ENCODE measurements around the gene KDM8. TPM values are rescaled to one million over a fixed set of nuclear protein-coding genes. Genes with fewer than 3 reads are reported as not detected.

KDM8 gene
- total RNA-seq, 4 donors from 2014 or later: 2.0 to 4.6 (median 2.6) TPM

DNA sequence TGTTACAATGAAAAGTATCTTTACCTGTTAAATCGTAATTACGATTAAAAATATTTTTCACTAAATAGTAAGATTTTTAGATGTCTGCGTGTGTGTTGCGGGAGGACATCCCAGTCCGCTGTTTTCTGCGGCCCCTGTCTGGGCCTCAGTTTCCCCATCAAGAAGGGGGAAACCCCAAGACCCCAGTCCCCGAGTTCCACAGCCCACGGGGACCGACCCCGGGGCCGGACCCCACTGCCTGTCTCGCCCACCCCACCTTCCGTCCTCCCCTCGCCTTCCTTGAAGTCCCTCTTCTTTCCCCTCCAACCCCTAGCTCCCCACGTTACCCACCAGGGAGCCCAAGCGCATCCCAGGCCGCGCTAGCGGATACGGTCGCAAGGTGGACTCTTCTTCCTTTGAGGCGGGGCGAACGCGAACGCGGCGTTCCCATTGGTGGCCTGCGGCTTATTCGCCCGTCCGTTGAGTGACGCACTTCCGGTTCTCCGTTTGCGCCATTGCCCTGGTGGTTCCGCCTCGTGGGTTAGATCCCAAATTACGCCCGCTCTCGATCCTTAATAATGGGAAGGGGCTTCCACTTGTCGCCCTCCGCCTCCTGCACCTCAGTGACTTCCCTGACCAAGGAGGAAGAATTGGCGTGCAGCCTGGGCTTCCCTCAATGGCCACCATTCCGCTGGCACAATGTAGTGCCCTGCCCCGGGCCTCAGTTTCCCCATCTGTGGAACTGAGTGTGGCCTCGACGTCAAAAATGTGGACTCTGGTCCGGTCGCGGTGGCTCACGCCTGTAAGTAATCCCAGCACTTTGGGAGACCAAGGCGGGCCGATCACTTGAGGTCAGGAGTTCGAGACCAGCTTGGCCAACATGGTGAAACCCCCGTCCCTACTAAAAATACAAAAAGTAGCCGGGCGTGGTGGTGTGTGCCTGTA lies 65.3 kb downstream of the KDM8 start, which contains the start of gene NSMCE1:
NSMCE1 (minus strand) TSS at position 397 of the 924 bp plus-strand sequence. CDS start 11,202 bp downstream, outside the sequence.
- ATAC-seq (ENCODE audit: low FRiP score) (peak; percentile 85), DNase-seq (ENCODE audit: low spot score) (peak; percentile 98)
- TF ChIP-seq, protein P1, sequence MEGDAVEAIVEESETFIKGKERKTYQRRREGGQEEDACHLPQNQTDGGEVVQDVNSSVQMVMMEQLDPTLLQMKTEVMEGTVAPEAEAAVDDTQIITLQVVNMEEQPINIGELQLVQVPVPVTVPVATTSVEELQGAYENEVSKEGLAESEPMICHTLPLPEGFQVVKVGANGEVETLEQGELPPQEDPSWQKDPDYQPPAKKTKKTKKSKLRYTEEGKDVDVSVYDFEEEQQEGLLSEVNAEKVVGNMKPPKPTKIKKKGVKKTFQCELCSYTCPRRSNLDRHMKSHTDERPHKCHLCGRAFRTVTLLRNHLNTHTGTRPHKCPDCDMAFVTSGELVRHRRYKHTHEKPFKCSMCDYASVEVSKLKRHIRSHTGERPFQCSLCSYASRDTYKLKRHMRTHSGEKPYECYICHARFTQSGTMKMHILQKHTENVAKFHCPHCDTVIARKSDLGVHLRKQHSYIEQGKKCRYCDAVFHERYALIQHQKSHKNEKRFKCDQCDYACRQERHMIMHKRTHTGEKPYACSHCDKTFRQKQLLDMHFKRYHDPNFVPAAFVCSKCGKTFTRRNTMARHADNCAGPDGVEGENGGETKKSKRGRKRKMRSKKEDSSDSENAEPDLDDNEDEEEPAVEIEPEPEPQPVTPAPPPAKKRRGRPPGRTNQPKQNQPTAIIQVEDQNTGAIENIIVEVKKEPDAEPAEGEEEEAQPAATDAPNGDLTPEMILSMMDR (IDR thresholded peaks at IDR 0.05): no peak

DNA sequence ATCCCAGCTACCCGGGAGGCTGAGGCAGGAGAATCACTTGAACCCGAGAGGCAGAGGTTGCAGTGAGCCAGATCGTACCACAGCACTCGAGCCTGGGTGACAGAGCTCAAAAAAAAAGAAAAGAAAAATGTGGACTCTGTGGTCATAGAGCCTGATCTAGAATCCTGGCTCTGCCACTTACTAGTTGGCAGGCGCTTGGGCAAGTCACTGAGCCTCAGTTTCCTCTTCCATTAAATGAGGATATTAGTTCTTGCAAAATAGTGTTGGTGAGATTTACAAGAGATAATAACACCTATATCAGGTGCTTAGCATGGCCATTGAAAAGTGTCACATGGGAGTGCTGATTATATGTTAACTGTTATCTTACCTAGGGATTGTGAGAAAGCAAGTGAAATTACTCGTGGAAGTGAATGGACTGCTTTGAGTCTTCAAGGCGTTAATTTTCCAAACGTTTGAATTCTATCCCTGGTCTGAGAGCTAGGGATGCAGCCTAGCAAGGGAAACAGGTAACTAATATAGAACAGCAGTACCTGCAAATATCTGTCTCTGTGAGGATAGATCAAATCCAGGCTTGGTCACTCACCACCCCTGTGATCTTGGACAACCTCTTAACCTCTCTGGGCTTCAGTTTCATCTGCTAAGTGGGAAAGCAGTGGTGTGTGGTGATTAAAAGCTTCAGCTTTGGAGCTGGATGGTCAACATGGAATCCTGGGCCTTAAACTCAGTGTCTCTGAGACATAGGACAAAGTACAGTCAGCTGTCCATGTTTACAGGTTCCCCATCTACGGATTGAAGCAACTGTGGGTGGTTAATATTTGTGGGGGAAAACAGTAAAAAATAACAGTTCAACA lies 66.2 kb downstream of the KDM8 start:
- TF ChIP-seq, protein P1 (IDR thresholded peaks at IDR 0.05): no peak
- DNase-seq (ENCODE audit: low spot score): no peak
- no peak for ATAC-seq (ENCODE audit: low FRiP score)

DNA sequence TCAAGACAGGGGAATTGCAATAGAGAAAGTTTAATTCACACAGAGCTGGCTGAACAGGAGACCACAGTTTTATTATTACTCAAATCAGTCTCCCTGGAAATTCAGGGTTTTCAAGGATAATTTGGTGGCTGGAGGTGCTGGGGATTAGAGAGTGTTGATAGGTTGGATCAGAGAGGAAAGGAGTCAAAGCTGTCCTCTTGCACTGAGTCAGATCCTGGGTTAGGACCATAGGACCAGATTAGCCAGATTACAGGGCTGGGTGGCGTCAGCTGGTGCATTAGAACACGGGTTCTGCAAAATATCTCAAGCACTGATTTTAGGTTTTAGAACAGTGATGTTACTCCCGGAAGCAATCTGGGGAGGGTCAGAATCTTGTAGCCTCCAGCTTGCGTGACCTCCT lies 67.0 kb downstream of the KDM8 start:
- TF ChIP-seq, protein P1 (IDR thresholded peaks at IDR 0.05): no peak
- no peak for ATAC-seq (ENCODE audit: low FRiP score)
- no peak for DNase-seq (ENCODE audit: low spot score)

Other genes starting within 250 kb of the KDM8 start
- not detected for gene C16orf82, start 136.6 kb upstream of the KDM8 start, total RNA-seq
- 10 to 100 TPM; 30.3 to 53.0 (median 43.9) TPM for gene NSMCE1, start 65.2 kb downstream of the KDM8 start, total RNA-seq
- gene IL4R, start 110.4 kb downstream of the KDM8 start, total RNA-seq: 100 to 1,000 TPM in 1 of 4 donors, 10 to 100 TPM in 3; 36.9 to 162 (median 47.3) TPM
- 1 to 10 TPM in 1 of 4 donors, under 1 TPM in 2, not detected in 1; 0.19 to 1.3 (median 0.25) TPM for gene IL21R, start 198.6 kb downstream of the KDM8 start, total RNA-seq